GM12874 (cell line): ENCODE measurements around the gene TLX1.

Experiments
- TF ChIP-seq, protein P1 (sequence below): IDR thresholded peaks from 2 replicates; pipeline ENCODE4 v1.5.1; 2011; ENCODE audit warnings: low read depth, mild to moderate bottlenecking, control low read depth, low read length, moderate library complexity; ENCODE audit not compliant: insufficient read depth

The TLX1 gene

DNA sequence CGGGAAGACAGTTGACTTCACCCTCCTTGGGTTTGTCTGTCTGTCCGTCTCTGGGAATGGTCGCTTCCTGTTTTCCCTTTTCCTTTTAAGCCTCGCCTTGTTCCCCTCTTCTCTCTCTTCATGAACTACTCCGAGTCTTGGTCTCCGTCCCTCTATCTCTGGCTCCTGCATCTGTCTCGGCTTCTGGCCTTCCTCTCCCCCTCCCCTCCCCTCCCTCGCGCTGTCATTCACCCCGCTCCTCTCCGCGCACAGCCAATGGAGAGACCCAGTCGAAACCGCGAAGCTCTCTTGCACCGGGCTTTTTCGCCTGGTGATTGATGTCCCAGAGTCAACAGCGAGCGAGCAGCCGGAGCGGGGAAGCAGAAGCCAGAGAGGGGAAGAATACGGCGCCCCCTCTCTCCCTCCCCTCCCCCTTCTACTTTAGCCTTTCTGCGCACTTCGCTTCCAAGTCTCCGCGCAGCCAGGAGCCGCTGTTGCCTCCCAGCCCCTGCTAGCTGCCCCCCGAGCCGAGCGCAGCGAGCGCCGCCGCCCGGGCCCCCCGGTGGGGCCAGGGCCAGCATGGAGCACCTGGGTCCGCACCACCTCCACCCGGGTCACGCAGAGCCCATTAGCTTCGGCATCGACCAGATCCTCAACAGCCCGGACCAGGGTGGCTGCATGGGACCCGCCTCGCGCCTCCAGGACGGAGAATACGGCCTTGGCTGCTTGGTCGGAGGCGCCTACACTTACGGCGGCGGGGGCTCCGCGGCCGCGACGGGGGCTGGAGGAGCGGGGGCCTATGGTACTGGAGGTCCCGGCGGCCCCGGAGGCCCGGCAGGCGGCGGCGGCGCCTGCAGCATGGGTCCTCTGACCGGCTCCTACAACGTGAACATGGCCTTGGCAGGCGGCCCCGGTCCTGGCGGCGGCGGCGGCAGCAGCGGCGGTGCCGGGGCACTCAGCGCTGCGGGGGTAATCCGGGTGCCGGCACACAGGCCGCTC is at the start of gene TLX1:
Gene TLX1 (plus strand): TSS at position 317 of the 978 bp plus-strand sequence. CDS start 242 bp downstream, at position 559.
- TF ChIP-seq, protein P1, sequence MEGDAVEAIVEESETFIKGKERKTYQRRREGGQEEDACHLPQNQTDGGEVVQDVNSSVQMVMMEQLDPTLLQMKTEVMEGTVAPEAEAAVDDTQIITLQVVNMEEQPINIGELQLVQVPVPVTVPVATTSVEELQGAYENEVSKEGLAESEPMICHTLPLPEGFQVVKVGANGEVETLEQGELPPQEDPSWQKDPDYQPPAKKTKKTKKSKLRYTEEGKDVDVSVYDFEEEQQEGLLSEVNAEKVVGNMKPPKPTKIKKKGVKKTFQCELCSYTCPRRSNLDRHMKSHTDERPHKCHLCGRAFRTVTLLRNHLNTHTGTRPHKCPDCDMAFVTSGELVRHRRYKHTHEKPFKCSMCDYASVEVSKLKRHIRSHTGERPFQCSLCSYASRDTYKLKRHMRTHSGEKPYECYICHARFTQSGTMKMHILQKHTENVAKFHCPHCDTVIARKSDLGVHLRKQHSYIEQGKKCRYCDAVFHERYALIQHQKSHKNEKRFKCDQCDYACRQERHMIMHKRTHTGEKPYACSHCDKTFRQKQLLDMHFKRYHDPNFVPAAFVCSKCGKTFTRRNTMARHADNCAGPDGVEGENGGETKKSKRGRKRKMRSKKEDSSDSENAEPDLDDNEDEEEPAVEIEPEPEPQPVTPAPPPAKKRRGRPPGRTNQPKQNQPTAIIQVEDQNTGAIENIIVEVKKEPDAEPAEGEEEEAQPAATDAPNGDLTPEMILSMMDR, result no peak

DNA sequence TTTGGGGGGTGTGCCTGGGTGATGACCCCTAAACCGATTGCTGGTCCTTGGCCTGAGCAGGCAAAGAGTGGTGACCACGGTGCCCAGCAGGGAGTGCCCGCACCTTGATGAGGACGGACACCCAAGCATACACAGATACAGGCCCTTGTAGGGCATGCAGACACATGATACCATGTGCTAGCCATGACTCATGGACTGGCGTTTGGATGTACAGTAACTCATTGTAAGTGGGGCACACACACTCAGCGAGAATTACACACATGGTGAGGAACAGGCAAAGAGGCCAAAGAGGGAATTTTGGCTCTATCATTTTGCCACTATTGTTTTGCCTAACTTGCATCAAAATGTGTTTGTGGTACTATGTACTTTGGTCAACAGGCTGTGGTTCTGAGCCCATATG is 45.3 kb upstream of the TLX1 start:
- TF ChIP-seq, protein P1, result no peak

DNA sequence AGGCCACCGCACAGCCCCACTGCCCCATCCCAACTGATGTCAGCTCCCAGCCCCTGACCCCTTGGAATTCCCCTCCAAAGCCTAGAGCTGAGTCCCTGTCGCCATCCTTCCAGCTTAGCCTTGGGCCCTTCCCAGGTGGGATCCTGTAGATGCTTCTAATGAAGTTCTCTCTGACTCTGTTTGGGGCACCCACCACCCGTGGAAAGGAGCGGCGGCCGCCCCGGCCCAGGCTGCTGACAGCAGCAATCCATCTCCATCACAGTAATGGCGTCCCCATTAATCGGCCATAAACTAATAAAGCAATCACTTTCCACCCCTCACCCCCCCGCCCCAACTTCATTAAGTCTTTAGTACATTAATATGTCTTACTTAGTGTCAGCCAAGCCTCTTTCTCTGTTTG is 43.7 kb upstream of the TLX1 start:
- TF ChIP-seq, protein P1, result no peak

- TF ChIP-seq, protein P1, result no peak
These were observed 43.1 kb upstream of the TLX1 start for GRCh38 chr10:101087965-101088364.

- TF ChIP-seq, protein P1, result no peak
These were observed 41.4 kb upstream of the TLX1 start for GRCh38 chr10:101089520-101090299.

DNA sequence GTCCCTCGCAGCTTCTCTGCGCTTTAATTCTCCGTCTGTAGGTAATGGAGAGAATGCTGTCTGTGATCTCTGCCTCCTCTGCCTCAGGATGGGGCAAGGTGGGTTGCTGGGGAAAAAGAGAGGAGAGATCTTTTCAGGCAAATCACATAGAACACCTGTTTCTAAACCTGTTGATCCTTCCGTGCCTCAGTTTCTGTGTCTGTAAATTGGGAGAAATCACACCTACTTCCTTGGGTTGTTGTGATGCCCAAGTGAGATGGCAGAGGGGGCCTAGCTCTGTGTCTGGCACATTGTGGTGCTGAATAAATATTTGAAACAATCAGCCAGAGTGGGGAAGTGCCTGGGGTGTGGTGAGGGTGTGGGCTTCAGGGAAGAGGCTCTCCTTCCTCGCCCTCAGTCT is 40.5 kb upstream of the TLX1 start:
- TF ChIP-seq, protein P1, result no peak
